HG02852 (cell line): ENCODE results near the gene FAM219B.

Experiments
- ATAC-seq: cut with Tn5 transposase; IDR thresholded peaks from one replicate; pipeline ENCODE4 v1.9.1; 2021; ENCODE audit warnings: mild to moderate bottlenecking, moderate library complexity; ENCODE audit not compliant: unreplicated experiment

Gene FAM219B

GRCh38 chr15:74851960-74852359 is 54.7 kb downstream of the FAM219B start:
- no peak for ATAC-seq

- no peak for ATAC-seq
These were observed 56.3 kb downstream of the FAM219B start for GRCh38 chr15:74850393-74850792.
